ENCODE measurements around the gene MAP1B.

MAP1B gene

DNA sequence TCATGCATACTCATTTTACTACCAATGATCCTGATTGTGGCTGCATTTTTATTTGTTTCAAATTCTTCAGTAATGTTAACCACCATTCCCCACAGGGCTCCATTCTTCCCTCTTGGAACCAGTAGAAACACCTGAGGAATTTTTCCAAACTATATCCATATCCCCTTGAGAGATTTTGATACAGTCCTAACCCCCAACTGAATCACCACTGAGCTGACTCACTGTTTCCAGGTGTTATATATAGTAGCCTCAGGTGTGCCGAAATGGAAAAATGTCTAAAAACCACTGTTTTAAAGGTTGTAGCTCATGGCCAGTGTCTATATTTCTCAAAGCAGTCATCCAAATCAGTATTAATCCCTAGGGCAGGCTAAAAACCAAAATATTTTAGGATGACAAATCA, 127.6 kb downstream of the MAP1B start:
- Mint-ChIP-seq H3K9me3 (no peaks in the 10 kb centered on the region), H3K36me3 (ENCODE audit: low read depth) (peaks cover 91% of the 10 kb centered on the region), H3K4me3 (peak overlapping the region; percentile 14), H3K27ac (peak overlapping the region; percentile 76), H3K27me3 (no peaks in the 10 kb centered on the region), H3K4me1 (ENCODE audit: low read depth) (peaks cover 54% of the 10 kb centered on the region)
- no peak for DNase-seq

DNA sequence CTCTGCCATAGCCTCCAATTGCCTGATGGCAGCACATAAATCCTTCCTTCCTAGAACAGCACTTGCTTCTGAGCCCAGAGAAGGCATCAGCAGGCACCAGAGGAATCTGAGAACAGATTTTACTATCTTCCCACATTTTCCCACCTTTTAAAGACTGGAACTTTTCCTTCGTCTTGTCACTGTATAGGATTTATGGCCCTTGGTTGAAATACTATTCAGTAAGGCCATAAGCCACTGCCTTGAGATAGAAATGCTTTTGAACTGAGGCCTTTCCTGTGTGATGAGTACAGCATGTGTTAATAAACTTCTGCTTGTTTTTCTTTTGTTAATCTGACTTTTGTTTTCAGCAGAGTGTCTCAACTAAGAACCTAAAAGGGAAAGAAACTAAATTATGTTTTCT, 128.4 kb downstream of the MAP1B start:
- no peak for DNase-seq
- H3K36me3 Mint-ChIP-seq (ENCODE audit: low read depth), result peaks cover 90% of the 10 kb centered on the region
- H3K27ac Mint-ChIP-seq, result no peak overlapping the region

DNA sequence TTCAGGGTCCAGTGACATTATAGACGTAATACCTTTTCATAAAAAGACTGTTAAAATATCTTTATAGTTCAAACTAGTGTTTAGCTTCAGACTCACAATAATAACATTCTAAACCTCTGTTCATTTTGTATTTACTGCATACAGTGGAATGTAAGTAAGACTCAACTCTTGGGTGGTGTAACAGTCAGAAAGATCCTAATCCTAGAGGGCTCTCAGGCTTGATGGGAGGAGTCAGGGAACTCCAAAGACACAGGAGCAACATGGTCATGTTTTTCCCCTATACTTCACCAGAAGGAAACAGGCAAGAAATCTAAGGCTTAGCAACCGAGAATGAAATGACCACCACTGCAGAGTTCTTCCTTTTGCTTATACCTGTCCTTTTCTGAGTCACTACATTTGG, 130.1 kb downstream of the MAP1B start:
- no peaks in the 10 kb centered on the region for H3K9me3 Mint-ChIP-seq
- no peak overlapping the region for H3K27ac Mint-ChIP-seq
- H3K27me3 Mint-ChIP-seq, result no peaks in the 10 kb centered on the region
- no peak overlapping the region for H3K4me3 Mint-ChIP-seq
- no peak for DNase-seq
- peaks cover 40% of the 10 kb centered on the region for H3K4me1 Mint-ChIP-seq (ENCODE audit: low read depth)
- peaks cover 87% of the 10 kb centered on the region for H3K36me3 Mint-ChIP-seq (ENCODE audit: low read depth)

More for the DNA sequence above, 128.4 kb downstream of the MAP1B start:
- H3K4me1 Mint-ChIP-seq (ENCODE audit: low read depth), result peaks cover 51% of the 10 kb centered on the region
- H3K4me3 Mint-ChIP-seq, result no peak overlapping the region
- H3K9me3 Mint-ChIP-seq, result no peaks in the 10 kb centered on the region
- no peaks in the 10 kb centered on the region for H3K27me3 Mint-ChIP-seq

DNA sequence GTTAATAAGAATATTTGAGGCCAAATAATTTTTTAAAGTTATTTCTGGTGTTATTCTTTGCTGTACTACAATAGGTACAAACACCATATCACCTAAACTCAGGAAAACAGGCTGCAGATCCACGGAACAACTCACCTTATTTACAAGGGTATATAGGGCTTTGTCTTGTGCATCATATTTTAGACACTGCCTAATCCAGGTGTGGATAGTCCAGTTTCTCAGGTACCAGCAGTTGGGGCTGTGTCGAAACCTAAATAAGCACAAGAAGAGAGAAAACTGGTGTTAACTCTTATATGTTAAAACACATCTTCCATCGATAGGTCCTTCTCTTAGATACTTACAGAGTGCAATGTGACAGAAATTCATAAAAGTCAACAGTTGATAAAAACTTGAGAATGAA, 130.6 kb downstream of the MAP1B start:
- DNase-seq, result no peak
- H3K4me1 Mint-ChIP-seq (ENCODE audit: low read depth), result peaks cover 36% of the 10 kb centered on the region
- peaks cover 86% of the 10 kb centered on the region for H3K36me3 Mint-ChIP-seq (ENCODE audit: low read depth)
- H3K4me3 Mint-ChIP-seq, result no peak overlapping the region
- no peaks in the 10 kb centered on the region for H3K9me3 Mint-ChIP-seq
- H3K27me3 Mint-ChIP-seq, result no peaks in the 10 kb centered on the region
- no peak overlapping the region for H3K27ac Mint-ChIP-seq

DNA sequence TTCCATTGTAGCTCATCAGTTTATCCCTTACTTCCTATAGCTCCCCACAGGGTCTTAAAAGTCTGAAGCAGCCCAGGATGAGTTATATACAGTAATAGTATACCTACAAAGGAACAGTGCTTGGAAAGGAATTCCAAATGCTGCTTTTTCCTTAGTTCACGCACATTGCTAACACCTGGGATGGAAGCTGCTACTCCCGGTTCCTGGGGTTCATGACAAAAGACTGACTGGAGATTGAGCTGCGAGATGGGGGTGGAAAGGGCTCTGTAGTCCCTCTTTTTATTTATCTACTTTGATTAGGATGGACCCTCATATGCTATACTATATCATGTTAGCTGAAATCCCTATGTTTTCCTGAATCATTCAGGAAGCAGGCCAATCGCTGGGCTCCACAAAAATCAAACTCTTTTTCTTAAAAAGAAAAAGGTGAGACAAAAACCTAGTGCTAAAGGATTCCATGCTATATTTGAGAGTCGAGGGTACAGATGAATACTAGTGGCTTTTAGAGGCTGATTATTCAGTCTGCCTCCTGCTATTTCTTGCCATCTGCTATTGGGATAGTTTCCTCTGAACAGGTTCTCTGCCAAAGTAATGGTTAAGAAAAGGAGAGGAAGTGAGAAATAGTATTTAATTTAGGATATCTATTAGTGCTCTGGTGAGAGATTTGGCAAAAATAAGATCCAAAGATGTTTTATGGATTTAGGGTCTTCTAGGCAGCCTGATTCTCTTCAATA, 131.6 kb downstream of the MAP1B start:
- no peak overlapping the region for H3K27ac Mint-ChIP-seq
- H3K36me3 Mint-ChIP-seq (ENCODE audit: low read depth), result peaks cover 88% of the 10 kb centered on the region
- H3K27me3 Mint-ChIP-seq, result no peaks in the 10 kb centered on the region
- no peak overlapping the region for H3K4me3 Mint-ChIP-seq
- H3K4me1 Mint-ChIP-seq (ENCODE audit: low read depth), result peaks cover 31% of the 10 kb centered on the region
- H3K9me3 Mint-ChIP-seq, result no peaks in the 10 kb centered on the region
- DNase-seq, result no peak

DNA sequence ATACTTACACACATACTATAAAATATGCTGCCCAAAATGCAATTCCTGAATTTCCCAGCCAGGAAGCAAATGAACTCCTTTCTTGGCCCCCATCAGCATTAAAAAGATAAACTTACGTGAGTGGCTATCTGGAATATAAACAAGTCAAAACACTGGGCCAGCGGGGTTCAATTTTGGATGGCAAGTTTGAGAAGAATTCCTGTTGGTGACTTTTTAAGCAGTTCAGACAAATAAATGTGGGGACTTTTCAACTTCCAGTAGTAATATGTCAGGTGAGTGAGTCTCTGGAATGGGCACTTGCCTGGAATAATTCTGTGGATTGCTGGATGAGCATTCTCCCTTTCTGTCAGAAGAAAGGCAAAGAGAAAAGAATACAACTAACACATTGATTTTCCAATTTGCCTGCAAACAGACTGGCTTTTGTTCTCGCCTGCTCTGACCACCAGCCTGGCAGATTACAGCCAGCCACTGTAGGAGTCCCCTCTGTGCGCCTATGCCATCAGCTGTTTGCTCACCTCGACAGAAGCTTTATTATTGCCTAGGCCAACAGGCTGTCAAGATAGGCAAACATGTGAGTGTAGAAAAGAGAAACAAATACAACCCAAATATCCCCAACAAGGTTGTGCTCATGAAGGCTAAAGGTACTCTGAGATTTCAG, 134.2 kb downstream of the MAP1B start:
- Mint-ChIP-seq H3K4me1 (ENCODE audit: low read depth) (peaks cover 19% of the 10 kb centered on the region), H3K27me3 (no peaks in the 10 kb centered on the region), H3K9me3 (no peaks in the 10 kb centered on the region), H3K27ac (no peak overlapping the region), H3K4me3 (no peak overlapping the region), H3K36me3 (ENCODE audit: low read depth) (peaks cover 71% of the 10 kb centered on the region)
- DNase-seq, result no peak

DNA sequence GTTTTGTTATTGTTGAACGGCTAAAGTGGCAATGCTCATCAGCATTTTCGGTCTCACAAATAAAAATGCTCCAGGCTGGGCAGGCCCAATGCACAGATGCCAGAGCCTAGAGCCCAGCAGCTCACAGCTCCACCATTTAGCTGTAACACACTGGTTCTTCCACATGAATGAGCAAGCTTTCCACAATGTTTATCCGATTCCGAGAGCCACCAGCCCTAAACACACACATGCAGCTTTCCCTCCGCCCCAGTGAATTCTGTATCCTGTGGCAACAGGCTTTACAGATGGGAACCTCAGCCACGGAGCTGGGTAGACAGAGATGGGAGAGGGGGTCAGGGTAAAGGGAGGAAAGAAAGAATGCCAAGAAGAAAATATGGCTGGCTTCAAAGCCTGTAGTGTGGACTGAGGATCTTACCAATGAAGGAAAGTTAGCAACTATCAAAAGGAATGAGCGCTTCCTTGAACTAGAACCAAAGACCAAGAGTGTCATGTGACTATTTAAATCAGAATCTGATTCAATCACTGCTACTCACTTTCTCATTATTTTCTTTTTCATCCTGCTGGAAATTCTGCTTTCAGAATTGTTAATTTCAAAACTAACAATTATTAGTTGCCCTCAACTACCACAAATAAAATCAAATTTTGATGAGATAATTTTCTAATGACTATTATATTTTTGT, 135.7 kb downstream of the MAP1B start:
- Mint-ChIP-seq H3K27me3 (no peaks in the 10 kb centered on the region), H3K9me3 (no peaks in the 10 kb centered on the region), H3K4me3 (no peak overlapping the region), H3K27ac (no peak overlapping the region), H3K36me3 (ENCODE audit: low read depth) (peaks cover 63% of the 10 kb centered on the region), H3K4me1 (ENCODE audit: low read depth) (peaks cover 23% of the 10 kb centered on the region)
- DNase-seq, result no peak

DNA sequence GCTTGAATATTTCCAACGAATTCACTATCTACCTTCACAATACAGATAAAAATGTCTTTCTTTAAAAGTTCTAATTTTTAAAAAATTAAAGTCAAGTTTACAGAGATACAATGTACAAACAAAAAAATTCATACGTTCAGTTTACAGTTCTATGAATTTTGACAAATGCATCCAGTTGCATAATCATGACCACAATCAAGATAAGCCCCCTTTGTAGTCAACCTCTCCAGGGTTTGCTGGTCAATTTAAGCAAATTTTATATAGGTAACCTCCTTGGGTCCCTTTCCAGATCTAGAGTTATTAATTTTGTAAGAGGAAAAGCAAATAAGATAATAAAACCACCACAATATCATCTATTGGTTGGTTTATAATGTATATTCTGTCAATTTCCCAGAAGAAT, 136.4 kb downstream of the MAP1B start:
- Mint-ChIP-seq H3K27ac (no peak overlapping the region), H3K9me3 (no peaks in the 10 kb centered on the region), H3K4me1 (ENCODE audit: low read depth) (peaks cover 26% of the 10 kb centered on the region), H3K27me3 (no peaks in the 10 kb centered on the region), H3K36me3 (ENCODE audit: low read depth) (peaks cover 55% of the 10 kb centered on the region), H3K4me3 (no peak overlapping the region)
- DNase-seq, result no peak

DNA sequence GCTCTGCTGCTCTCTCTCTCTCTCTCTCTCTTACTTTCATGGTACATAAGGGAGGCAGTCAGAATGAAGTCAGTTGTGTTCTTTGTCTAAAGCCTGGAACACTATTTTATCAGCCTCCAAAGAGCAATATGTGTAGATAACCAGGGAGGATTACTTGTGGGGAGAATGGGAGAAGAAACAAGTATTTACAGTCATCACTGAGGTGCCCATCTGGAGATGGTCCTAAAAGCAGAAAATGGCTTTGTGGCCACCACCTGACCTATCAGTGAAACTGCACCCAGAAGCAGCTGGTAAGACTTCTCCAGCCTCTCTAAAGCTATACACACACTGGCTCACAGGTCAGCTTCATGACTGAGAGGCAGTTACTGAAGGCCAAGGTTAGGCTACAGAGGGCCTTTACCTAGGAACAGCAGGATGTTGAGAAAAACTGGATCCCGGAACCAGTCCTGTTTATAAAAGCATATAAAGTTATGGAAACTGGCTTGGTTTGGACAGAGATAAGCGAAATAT, 137.6 kb downstream of the MAP1B start:
- Mint-ChIP-seq H3K27ac (no peak overlapping the region), H3K9me3 (no peaks in the 10 kb centered on the region)
- DNase-seq, result no peak

DNA sequence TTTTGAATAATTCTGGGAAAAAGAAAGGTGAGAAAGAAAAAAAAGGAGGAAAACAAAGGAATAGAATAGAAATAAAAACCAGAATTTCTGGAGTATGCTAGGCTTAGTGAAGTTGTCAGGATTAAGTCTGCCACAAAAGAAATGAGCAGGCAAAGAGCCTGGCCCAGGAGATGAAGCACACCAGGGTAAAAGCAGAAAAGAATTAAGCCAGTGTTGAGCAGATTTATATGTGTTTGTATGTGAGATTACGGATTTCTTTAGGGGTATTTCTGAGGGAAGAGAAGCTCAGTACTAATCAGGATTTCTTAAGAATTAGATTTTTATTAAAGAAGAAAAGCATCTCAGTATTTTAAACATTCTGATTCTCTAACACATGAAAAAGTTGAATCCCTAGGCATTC, 138.3 kb downstream of the MAP1B start:
- Mint-ChIP-seq H3K27me3 (no peaks in the 10 kb centered on the region), H3K4me1 (ENCODE audit: low read depth) (peaks cover 33% of the 10 kb centered on the region), H3K4me3 (no peak overlapping the region), H3K9me3 (no peaks in the 10 kb centered on the region), H3K36me3 (ENCODE audit: low read depth) (peaks cover 52% of the 10 kb centered on the region), H3K27ac (no peak overlapping the region)
- DNase-seq, result no peak

More for the DNA sequence above, 137.6 kb downstream of the MAP1B start:
- no peak overlapping the region for H3K4me3 Mint-ChIP-seq
- H3K36me3 Mint-ChIP-seq (ENCODE audit: low read depth), result peaks cover 53% of the 10 kb centered on the region
- H3K4me1 Mint-ChIP-seq (ENCODE audit: low read depth), result peaks cover 31% of the 10 kb centered on the region
- no peaks in the 10 kb centered on the region for H3K27me3 Mint-ChIP-seq

DNA sequence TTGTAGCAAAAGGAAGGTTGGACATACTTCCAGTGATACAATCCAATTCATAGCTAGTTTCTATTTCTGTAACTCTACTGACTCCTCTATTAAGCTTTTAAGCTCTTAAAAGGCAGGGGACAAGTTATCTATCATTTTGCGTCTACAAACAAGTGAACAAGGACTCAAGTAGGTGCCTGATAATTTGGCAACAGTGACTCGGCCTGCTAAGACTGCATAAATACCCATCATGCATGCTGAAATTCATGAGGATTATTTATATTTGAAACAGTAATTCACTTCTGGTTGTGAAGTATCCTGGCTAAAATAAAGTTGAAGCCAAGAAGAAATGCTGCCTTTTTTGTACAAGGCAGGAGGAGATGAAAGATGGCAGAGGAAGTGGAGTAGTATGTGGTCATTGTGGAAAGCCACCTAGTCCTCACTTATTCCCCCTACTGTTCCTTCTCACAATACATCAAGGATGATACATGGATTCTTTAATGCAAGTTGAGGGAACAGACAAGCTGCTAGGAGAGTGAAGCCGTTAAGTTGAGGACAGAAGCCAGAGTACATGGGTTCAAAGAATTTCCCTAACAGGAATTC, 138.8 kb downstream of the MAP1B start:
- no peaks in the 10 kb centered on the region for H3K27me3 Mint-ChIP-seq
- peaks cover 51% of the 10 kb centered on the region for H3K36me3 Mint-ChIP-seq (ENCODE audit: low read depth)
- H3K27ac Mint-ChIP-seq, result no peak overlapping the region
- no peak overlapping the region for H3K4me3 Mint-ChIP-seq
- peaks cover 33% of the 10 kb centered on the region for H3K4me1 Mint-ChIP-seq (ENCODE audit: low read depth)
- H3K9me3 Mint-ChIP-seq, result no peaks in the 10 kb centered on the region
- DNase-seq, result no peak

DNA sequence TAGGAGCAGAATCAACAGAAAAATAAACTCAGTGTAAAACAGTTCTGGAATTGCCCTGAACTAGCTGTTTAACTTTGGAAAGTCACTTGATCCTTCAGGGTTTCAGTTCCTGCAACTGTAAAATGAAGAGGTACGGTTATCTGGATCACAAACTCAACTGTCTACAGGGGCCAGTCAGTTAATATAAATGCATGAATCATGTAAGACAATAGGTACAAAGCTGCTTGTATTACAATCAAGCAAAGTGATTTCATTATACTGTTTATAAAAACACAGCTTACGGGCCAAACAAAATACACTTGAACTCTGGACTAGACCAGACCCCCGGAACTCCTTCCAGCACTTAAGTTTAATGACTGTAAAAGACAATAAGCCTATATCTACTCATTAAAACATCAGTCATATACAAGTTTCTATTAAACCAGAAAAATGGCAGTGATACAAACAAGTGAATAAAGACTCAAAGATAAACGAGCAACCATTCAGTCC, 139.7 kb downstream of the MAP1B start:
- no peaks in the 10 kb centered on the region for H3K27me3 Mint-ChIP-seq
- peaks cover 33% of the 10 kb centered on the region for H3K4me1 Mint-ChIP-seq (ENCODE audit: low read depth)
- H3K27ac Mint-ChIP-seq, result no peak overlapping the region
- H3K4me3 Mint-ChIP-seq, result no peak overlapping the region
- no peak for DNase-seq
- no peaks in the 10 kb centered on the region for H3K9me3 Mint-ChIP-seq
- H3K36me3 Mint-ChIP-seq (ENCODE audit: low read depth), result peaks cover 51% of the 10 kb centered on the region

DNA sequence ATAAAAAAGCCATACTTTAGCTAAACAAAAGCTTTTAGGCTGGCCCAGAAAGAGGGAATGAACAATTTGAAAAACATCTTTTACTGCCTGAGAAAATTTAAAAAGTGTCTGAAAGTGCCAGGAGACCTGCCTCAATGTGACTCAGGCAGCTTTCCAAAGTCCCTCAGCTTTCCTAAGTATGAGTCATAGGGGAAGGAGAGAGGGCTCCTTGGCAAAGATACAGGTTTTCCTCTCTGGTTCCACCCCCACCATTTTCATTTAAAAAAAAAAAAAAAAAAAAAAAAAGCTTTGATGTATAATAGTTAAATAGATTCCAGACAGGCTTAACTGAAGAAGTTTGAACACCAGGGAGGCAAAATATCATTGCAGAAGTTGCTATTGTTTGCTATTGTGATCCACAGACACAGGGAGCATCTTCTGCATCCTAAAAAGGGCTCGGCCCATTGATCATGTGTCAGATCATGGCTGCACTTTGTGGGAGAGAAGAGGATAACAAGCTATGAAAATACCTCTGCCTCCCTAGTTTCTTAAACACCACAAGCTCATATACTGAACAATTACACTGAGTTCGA, 141.2 kb downstream of the MAP1B start:
- H3K9me3 Mint-ChIP-seq, result no peaks in the 10 kb centered on the region
- no peak overlapping the region for H3K4me3 Mint-ChIP-seq
- H3K27me3 Mint-ChIP-seq, result no peaks in the 10 kb centered on the region
- H3K27ac Mint-ChIP-seq, result no peak overlapping the region
- DNase-seq, result no peak
- H3K4me1 Mint-ChIP-seq (ENCODE audit: low read depth), result peaks cover 34% of the 10 kb centered on the region
- peaks cover 53% of the 10 kb centered on the region for H3K36me3 Mint-ChIP-seq (ENCODE audit: low read depth)

DNA sequence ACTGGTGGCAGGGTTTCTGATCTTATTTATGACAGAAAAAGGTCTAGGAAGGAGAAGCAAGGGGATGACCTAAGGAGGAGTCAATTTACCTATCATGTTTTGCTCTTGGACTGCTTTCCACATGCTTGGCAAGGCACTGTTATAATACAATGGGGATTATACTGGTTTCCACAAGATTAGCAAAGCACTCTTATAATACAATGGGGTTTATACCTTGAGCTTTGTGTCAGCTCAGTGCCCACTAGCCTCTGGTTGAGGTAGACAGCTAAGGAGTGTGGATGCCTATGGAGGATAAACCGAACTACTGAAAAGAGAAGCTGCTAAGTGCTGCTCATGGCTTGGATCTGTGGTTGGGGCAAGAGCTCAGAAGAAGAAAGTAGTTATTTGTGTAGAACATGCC, 144.1 kb downstream of the MAP1B start:
- Mint-ChIP-seq H3K36me3 (ENCODE audit: low read depth) (peaks cover 67% of the 10 kb centered on the region), H3K27ac (no peak overlapping the region), H3K27me3 (no peaks in the 10 kb centered on the region), H3K4me1 (ENCODE audit: low read depth) (peaks cover 22% of the 10 kb centered on the region), H3K4me3 (no peak overlapping the region), H3K9me3 (no peaks in the 10 kb centered on the region)
- DNase-seq, result no peak

Data from activated T-cell treated with anti-CD3 and anti-CD28 coated beads, Interleukin-2, amount 50 U/mL, for 24 hours (primary cell).